PFSK-1 (cell line): ENCODE data around the gene IPCEF1.

Experiments
- POLR2AphosphoS5 ChIP-seq: IDR thresholded peaks from 2 replicates; pipeline ENCODE4 v1.6.1; 2012; ENCODE audit warnings: low read depth, mild to moderate bottlenecking, control low read depth, low read length, moderate library complexity
- SIN3A ChIP-seq: IDR thresholded peaks from 2 replicates; pipeline ENCODE4 v1.6.1; 2012; ENCODE audit warnings: mild to moderate bottlenecking, low read length, moderate library complexity, borderline replicate concordance; ENCODE audit not compliant: insufficient read depth

DNA sequence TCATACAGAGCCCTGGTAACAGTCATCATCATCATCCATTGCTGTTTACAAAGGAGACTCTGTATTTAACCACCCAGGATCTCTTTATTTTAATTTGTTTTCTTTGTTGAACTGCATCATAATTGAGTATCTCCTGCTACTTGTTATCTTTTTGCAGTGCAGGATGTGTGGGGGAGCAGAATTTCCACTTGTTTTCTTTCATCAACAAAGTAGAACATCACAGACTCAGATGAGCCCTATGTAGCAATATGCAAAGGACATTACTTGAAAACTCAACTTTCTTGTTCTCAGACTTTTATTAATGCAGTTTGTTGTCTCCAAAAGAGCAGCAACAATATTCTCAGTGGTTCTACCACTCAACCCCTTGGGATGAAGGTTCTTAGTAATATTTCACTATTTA lies 38.7 kb upstream of the IPCEF1 start:
- TF ChIP-seq POLR2AphosphoS5 (no peak), SIN3A (no peak)
